Testis (tissue), 2 donors: Measurements from ENCODE around the gene PHYHIPL.

Source experiments
- POLR2A ChIP-seq: fragments of 450-650 bp; IDR thresholded peaks from one replicate; pipeline ENCODE4 v1.6.1; 2017; ENCODE audit warnings: antibody characterized with exemption, mild to moderate bottlenecking, moderate library complexity
- TF ChIP-seq, protein P1 (sequence below), 3 experiments: fragments of 450-650 bp in 2 of 3; fragments of 200-600 bp in 1 of 3; sonication (generic) in 1 of 3; IDR thresholded peaks; one replicate each; pipeline ENCODE4 v1.5.1; 2016 to 2019; ENCODE audit warnings: antibody characterized with exemption in 3 of 3, mild to moderate bottlenecking in 2 of 3, moderate library complexity in 1 of 3

DNA sequence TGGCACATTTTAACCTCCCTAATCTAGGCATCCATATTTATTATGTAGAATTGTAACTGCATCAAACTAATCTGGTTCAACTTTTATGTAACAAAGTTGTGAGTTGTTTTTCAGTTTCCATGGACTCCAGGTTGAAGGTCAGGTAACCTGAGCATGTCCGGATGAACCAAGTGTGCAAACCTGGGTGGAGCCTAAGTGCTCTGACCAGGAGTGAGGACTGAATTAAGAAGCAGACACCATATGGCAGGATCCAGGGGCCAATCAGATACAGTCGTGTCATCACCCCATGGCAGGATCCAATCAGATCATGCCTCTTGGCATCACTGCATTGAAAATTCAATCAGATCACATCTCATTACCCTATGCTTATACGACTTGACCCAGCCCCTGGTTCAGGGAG, 41.2 kb upstream of the PHYHIPL start:
- TF ChIP-seq, protein P1, sequence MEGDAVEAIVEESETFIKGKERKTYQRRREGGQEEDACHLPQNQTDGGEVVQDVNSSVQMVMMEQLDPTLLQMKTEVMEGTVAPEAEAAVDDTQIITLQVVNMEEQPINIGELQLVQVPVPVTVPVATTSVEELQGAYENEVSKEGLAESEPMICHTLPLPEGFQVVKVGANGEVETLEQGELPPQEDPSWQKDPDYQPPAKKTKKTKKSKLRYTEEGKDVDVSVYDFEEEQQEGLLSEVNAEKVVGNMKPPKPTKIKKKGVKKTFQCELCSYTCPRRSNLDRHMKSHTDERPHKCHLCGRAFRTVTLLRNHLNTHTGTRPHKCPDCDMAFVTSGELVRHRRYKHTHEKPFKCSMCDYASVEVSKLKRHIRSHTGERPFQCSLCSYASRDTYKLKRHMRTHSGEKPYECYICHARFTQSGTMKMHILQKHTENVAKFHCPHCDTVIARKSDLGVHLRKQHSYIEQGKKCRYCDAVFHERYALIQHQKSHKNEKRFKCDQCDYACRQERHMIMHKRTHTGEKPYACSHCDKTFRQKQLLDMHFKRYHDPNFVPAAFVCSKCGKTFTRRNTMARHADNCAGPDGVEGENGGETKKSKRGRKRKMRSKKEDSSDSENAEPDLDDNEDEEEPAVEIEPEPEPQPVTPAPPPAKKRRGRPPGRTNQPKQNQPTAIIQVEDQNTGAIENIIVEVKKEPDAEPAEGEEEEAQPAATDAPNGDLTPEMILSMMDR (IDR thresholded peaks at IDR 0.05) = no peak
- TF ChIP-seq POLR2A = no peak
